Measurements from ENCODE around the gene TMX1. TPM values are rescaled to one million over a fixed set of nuclear protein-coding genes. Genes with fewer than 3 reads are reported as not detected.

The TMX1 gene
- total RNA-seq, 2 donors from 2014 or later = 15.5 to 17.9 TPM

- no peak overlapping the region for H3K4me3 ChIP-seq
- H3K9me3 ChIP-seq = no peaks in the 10 kb centered on the region
- DNase-seq (peak in 1 of 4 donors; percentile 17), ATAC-seq (peak; percentile 90)
- H3K27ac ChIP-seq = no peak overlapping the region
- intact Hi-C loops (cut with DNase I) = no loop called here
- TF ChIP-seq POLR2A (IDR thresholded peaks at IDR 0.05) = no peak
- peak; percentile 43 to 88 (median 83) for TF ChIP-seq CTCF (IDR thresholded peaks at IDR 0.05)
- H3K4me1 ChIP-seq = no peaks in the 10 kb centered on the region
- H3K27me3 ChIP-seq = no peaks in the 10 kb centered on the region
- 49 to 53% methylated on average over 8 of the region's 8 CpGs for WGBS, 2 donors
- H3K36me3 ChIP-seq (replicated peaks in 1 of 2; ENCODE audit: insufficient read depth in 1 of 2, low read depth in 2 of 2) = no peaks in the 10 kb centered on the region
These were observed 43.5 kb downstream of the TMX1 start for GRCh38 chr14:51283402-51284085.

- no peaks in the 10 kb centered on the region for H3K27me3 ChIP-seq
- DNase-seq (no peak), ATAC-seq (no peak)
These were observed 44.2 kb downstream of the TMX1 start for GRCh38 chr14:51284241-51284640.

GRCh38 chr14:51285120-51285519 lies 45.1 kb downstream of the TMX1 start:
- intact Hi-C loops (cut with DNase I) = loop anchor here (5.0 kb wide), 1 partner anchor 492 kb away; no protein-coding TSS in a partner anchor
- Histone ChIP-seq H3K27ac (no peak overlapping the region), H3K9me3 (no peaks in the 10 kb centered on the region), H3K36me3 (replicated peaks in 1 of 2; ENCODE audit: insufficient read depth in 1 of 2, low read depth in 2 of 2) (no peaks in the 10 kb centered on the region), H3K4me1 (no peaks in the 10 kb centered on the region), H3K4me3 (no peak overlapping the region), H3K27me3 (no peaks in the 10 kb centered on the region)
- no peak for ATAC-seq
- DNase-seq = no peak
- TF ChIP-seq CTCF (IDR thresholded peaks at IDR 0.05) = no peak
- TF ChIP-seq POLR2A (IDR thresholded peaks at IDR 0.05) = no peak
- WGBS, 2 donors = 58 to 63% methylated on average over 1 of the region's 1 CpG

More at GRCh38 chr14:51284241-51284640, 44.2 kb downstream of the TMX1 start:
- no peaks in the 10 kb centered on the region for H3K9me3 ChIP-seq
- H3K4me1 ChIP-seq = no peaks in the 10 kb centered on the region
- no peak overlapping the region for H3K27ac ChIP-seq
- H3K4me3 ChIP-seq = no peak overlapping the region
- H3K36me3 ChIP-seq (replicated peaks in 1 of 2; ENCODE audit: insufficient read depth in 1 of 2, low read depth in 2 of 2) = no peaks in the 10 kb centered on the region
- intact Hi-C loops (cut with DNase I) = no loop called here
- no peak for TF ChIP-seq POLR2A (IDR thresholded peaks at IDR 0.05)
- TF ChIP-seq CTCF (IDR thresholded peaks at IDR 0.05) = no peak

- DNase-seq (no peak), ATAC-seq (no peak)
- Histone ChIP-seq H3K4me1 (peaks cover 4% of the 10 kb centered on the region), H3K4me3 (no peak overlapping the region), H3K27ac (no peak overlapping the region), H3K27me3 (no peaks in the 10 kb centered on the region), H3K9me3 (no peaks in the 10 kb centered on the region), H3K36me3 (replicated peaks in 1 of 2; ENCODE audit: insufficient read depth in 1 of 2, low read depth in 2 of 2) (no peaks in the 10 kb centered on the region)
- TF ChIP-seq POLR2A (IDR thresholded peaks at IDR 0.05) = no peak
- TF ChIP-seq CTCF (IDR thresholded peaks at IDR 0.05) = no peak
- intact Hi-C loops (cut with DNase I) = loop anchor here (5.0 kb wide), 1 partner anchor 488 kb away; no protein-coding TSS in a partner anchor
These were observed 49.1 kb downstream of the TMX1 start for GRCh38 chr14:51289169-51289568.

GRCh38 chr14:51290132-51290531 lies 50.1 kb downstream of the TMX1 start:
- Histone ChIP-seq H3K36me3 (replicated peaks in 1 of 2; ENCODE audit: insufficient read depth in 1 of 2, low read depth in 2 of 2) (no peaks in the 10 kb centered on the region), H3K27me3 (no peaks in the 10 kb centered on the region), H3K4me3 (no peak overlapping the region), H3K27ac (no peak overlapping the region), H3K9me3 (no peaks in the 10 kb centered on the region), H3K4me1 (peaks cover 4% of the 10 kb centered on the region)
- DNase-seq (no peak), ATAC-seq (no peak)
- intact Hi-C loops (cut with DNase I) = loop anchor here (10.0 kb wide), 1 partner anchor 355 kb away; no protein-coding TSS in a partner anchor
- TF ChIP-seq POLR2A (IDR thresholded peaks at IDR 0.05) (no peak), CTCF (IDR thresholded peaks at IDR 0.05) (no peak)
- WGBS, 2 donors = 89 to 97% methylated on average over 1 of the region's 1 CpG
